ENCODE data around the gene SDSL.

Gene SDSL

DNA sequence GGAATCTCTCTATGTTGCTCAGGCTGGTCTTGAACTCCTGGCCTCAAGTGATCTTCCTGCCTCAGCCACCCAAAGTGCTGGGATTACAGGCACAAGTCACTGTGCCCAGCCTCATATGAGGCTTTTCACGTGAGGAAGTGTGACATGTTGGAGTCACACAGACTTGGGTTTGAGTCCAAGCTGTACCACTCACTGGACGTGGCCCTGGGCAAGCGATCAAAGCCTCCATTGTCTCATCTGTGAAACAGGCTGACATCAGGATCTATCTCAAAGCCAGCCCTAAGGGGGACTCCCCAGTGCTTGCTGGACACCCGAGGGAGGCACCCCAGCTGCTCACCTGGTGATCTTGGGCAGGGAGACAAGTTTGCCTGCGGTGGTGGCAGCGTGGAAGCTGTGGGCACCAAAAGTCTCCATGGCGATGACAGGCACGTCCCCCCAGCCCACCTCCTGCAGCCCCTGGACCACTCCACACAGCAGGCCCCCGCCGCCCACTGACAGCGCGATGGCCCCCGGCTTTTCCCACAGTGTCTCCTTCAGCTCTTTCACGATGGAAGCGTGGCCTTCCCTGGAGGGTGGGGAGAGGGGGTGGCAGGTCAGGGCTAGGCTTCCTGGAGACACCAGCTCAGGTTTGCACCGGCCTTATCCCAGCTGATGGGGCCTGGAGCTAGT, 25.2 kb upstream of the SDSL start:
- no peak for DNase-seq

DNA sequence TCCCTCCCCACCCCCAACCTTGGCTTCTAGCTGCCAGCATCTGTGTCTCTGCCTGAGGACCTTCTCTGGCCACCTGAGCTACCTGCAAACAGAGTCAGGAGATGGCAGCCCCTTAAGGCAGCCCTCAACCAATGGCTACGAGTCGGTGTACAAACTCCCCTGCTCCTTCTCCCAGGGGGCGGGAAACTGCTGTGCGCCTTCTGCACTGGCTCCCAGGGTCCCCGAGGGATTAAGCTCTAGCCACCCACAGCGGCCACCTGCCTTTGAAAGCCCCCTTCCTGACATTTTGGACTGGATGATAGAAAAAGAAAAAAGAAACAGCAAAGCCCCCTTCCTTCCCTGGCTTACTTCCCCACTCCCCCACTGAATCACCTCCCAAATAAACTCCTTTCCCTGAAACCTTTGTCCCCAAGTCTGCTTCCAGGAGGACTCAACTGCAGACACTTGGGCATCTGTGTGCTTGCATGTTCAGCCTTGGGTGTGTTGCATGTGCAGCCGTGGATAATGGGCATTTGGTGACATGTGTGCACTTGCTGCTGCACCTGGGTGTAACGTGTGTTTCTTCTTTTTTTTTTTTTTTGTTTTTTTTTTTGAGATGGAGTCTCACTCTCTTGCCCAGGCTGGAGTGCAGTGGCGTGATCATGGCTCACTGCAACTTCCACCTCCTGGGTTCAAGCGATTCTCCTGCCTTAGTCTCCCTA, 24.5 kb upstream of the SDSL start:
- DNase-seq, result no peak

DNA sequence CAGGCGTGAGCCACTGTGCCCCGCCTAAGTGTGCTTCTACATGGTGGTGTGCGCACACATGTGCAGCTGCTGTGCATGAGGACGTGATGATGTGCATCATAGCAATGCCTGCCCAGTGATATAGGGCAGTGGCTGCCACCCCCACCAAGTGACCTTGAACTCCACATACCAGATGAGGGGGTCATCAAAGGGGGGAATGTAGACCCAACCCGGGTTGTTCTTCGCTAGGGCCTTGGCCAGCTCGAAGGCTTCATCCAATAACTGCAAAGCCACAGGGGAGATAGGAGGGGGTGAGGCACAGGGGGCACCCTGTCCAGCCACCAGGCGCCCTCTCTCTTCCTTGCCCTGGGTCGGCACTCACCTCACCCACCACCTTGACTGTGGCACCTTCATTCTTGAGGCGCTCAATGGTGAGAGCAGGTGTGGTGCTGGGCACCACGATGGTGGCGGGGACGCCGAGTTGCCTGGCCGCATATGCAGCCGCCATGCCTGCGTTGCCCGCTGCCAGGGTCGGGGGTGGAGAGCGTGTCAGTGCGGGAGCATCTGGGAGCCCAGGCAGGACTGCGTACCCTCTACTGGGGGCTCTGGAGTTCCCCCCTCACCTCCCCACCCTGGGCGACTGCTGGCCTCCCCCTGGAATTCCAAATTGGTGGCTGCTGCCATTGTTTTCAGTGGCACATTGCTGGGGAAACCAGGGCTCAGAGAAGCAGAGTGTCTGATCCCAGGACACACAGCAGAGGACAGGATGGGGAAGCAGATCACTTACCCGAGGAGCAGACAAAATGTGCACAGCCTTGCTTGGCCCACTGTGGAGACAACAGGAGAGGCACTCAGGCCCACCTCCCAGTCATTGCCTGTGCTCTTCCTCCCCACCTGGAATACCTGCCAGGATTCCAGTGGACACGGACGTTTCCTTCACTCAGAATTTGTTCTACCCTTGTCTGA, 23.6 kb upstream of the SDSL start:
- no peak for DNase-seq

DNA sequence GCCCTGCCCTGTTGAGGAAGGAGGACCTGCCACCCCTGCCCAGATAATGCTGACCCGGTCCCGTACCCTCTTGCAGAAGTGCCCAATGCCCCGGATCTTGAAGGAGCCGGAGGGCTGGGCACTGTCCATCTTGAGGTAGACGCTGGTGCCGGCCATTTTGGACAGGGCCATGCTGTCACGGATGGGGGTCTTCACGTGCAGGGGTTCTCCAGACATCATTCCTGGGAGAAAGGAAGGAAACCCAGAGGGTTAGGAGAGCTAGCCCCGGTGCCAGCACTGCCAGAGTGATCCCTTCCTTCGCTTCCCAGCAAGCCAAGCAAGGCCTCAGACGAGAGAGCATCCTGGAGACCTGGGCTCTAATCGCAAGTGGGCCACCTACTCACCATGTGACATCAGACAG, 22.7 kb upstream of the SDSL start:
- no peak for DNase-seq

DNA sequence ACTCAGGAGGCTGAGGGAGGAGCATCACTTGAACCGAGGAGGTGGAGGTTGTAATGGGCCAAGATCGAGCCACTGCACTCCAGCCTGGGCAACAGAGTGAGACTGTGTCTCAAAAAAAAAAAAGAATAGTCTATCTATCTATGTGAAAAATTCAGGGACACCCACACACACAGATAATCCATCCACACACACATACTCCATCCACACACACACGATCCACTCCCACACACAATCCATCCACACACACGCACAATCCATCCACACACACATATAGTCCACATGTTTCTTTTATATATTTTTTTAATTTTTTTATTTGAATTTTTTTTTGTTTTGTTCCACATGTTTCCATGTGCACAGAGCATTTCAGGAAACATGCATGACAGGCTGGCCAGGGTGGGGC, 21.8 kb upstream of the SDSL start:
- no peak for DNase-seq

DNA sequence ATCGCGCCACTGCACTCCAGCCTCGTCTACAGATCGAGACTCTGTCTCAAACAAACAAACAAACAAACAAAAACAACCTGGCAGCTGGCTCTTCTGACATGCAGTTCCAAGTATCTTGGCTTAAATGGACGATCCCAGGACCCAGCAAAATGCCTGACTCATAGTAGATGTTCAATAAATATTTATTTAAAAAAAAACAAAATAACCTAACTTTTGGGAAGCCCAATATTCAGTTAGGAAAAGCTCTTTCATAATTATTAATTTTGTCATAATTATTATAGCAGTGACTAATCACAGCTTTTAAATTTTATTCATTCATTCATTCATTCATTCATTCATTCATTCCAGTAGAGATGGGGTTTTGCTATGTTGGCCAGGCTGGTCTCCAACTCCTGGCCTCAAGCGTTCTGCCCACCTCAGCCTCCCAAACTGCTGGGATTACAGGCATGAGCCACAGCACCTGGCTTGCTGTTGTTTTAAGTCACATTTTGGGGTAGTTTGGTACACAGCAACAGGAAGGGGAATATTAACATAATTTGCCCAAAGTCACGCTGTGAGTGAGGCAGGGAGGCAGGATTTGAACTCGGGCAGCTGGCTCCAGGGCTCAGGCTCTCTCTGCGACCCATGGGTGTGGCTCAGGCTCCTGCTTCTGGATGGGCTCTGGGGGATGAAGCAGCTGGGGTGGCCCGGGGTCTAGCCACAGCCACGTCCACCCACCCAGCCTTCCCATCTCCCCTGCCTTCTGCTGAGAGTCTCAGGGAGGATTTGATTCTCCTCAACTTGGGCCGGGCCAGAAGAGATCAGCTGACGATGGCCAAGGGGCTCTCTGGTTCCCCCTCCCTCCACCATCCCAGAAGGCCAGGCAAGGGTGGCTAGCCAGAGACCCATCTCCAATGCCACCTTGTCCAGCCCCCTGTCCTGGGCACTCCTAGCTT, 20.8 kb upstream of the SDSL start:
- DNase-seq, result no peak

DNA sequence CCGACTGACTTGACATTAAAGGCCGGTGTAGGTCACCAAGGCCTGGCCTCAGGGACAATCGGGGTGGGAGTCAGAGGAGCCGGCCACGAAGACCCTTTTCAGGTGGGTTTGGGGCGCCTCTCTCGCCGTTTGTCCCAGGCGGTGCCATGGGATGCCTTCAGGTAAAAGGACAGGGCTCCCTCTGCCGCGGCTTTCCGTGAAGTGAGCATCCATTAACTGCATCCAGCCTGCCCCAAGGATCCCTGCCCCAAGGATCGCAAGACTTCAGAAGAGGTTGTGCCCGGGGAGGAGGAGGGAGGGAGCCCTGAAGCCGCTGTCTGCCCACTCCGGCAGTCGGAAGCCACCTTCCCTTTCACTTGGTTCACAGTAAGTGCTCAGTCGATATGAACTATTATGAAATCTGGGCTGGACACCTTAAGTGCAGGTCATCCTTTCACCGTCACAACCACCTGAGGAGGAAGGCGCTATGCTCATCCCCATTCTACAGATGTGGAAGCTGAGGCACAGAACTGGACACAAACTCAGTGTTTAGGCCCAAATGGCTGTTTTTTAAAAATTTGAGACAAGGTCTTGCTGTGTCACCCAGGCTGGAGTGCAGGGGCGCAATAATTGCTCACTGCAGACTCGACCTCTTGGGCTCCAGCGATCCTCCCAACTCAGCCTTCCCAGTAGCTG, 19.5 kb upstream of the SDSL start:
- DNase-seq, result no peak

DNA sequence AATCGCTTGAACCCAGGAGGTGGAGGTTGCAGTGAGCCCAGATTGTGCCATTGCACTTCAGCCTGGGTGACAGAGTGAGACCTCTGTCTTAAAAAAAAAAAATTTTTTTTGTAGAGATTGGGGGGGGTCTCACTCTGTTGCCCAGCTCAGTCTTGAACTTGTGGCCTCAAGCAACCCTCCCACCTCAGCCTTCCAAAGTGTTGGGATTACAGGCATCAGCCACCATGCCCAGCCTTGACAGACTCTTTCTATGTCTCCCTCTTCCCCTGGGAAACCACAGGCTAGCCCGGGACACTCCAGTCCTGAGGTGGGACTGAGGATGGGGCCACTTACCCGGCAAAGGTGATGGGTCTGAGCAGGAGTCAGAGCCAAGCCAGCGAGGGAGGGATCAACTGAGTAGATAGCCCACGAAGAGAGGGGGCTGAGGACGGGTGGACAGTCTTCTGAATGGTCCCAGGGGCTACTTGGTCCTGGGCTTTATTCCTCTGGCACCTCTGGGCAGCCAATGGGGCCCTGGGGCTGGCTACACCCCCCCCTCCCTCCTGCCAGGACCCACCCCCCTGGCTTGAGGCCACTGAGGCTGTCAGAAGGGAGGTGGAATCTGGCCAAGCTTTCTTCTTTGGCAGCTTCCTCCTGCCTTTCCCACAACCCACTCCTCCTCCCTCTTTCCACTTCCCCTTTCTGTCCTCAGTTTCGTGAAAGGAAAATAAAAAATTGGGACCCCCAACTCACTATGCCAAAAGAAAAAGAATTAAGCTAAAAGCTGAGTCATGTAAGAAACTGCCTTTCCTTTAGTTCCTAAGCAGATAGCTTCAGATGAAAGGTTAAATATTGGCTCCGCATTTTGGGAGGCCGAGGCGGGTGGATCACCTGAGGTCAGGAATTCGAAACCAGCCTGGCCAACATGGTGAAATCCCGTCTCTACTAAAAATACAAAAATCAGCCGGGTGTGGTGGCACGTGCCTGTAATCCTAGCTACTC, 18.5 kb upstream of the SDSL start, which contains the start of gene SDS:
SDS (minus strand) TSS at position 453 of the 981 bp plus-strand sequence. CDS start 4,179 bp downstream, outside the sequence.
- no peak for DNase-seq

DNA sequence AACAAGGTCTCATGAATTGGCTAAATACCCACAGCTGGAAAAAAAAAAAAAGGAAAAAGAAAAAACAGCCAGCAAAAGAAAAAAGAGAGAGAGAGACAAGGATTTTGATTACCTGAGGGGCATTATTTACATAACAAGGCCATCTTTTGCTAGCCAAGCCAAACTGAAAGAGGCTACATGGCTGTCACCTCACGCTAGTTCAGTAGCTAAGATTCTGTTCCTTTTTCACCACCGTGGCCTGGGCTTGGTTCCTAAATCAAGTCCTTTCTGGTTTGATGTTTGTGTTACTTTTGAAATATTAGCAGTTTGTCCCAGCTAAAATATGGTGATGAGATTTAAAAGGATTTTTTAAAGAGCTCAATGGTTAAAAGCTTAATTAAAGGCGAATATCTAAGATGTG, 16.5 kb upstream of the SDSL start:
- DNase-seq, result no peak

DNA sequence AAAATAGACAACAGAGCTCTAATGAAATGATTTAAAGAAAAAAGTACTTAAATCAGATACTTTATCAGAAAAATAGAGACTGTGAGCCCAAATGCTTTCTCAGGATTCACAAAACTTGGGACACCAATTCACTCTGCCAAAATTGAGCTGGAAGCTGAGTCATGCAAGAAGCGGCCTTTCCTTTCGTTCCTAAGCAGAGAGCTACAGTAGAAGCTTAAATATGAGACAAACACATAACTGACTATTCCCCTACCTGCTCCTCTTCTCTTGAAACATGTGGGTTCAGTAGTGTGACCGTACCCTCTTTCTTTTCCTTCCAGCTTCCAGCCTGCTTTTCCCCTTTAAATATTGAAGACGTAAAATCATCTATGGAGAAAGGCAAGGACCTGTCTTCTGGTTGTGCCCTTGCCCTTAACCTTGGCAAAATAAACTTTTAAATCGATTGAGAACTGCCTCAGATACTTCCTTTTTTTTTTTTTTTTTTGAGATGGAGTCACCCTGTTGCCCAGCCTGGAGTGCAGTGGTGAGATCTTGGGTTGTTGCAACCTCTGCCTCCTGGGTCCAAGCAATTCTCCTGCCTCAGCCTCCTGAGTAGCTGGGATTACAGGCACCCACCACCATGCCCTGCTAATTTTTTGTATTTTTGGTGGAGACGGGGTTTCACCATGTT, 14.1 kb upstream of the SDSL start:
- no peak for DNase-seq

DNA sequence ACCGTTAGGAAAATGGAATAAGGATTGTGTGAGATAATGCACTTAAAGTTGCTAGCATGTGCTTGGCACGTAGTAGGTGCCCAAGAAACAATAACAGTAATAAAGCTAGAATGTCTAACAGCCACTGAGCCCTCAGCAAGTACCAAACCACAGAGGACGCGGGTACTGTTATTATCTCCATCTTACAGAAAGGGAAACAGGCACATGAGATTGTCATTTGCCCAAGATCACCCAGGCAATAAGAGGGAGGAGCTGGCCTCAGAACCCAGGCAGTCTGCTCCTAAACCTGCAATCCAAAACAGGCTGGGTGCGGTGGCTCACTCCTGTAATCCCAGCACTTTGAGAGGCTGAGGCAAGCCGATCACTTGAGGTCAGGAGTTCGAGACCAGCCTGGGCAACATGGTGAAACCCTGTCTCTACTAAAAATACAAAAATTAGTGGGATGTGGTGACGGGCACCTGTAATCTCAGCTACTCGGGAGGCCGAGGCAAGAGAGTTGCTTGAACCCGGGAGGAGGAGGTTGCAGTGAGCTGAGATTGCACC, 13.4 kb upstream of the SDSL start:
- no peak for DNase-seq

DNA sequence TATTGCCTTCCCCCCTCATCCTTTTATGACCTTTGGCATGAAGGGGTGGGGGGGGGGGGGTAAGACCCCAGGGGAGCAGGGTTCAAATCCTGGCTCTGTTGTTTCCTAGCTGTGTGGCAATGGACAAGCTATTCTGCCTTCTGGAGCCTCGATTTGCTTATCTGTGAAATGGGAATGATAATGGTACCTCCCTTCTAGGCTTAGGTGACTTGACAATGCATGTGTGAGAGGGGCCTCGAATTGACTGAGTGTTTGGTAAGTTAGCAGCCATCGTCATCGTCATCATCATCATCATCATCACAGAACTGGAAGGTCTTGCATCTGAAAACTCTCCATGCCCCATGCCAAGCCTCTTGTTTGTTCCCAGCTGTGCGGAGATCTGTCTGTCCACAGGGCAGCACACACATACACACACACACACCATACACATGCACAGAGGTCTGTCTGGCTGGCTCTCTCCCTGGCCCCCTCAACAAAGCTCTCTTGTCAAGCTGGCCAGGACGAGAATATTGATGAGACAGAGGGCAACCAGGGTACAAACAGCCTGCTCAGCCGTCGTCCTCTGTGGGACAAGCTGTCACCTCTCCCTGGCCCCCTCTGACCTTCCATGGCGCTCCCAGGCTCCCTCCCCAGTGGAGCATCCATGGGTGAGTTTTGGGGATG, 12.6 kb upstream of the SDSL start:
- DNase-seq, result no peak

DNA sequence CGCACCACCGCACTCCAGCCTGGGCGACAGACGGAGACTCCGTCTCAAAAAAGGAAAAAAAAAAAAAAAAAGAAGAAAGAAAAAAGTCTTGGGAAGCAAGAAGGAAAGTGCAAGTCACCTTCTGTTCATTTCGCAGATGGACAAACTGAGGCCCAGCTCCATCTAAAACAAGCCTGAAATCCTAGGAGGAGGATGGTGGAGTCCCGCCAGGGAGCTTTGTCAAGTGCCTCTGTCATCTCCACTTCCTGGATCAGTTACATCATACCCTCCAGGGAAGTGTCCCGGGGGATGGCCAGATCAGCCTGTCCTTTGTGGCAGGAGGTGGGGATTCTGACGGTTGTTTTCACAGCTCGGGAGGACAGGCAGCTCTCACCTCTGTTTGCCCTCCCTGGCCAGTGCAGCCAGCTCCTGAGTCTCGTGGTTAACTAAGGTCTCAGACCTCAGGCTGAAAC, 8.7 kb upstream of the SDSL start:
- no peak for DNase-seq

DNA sequence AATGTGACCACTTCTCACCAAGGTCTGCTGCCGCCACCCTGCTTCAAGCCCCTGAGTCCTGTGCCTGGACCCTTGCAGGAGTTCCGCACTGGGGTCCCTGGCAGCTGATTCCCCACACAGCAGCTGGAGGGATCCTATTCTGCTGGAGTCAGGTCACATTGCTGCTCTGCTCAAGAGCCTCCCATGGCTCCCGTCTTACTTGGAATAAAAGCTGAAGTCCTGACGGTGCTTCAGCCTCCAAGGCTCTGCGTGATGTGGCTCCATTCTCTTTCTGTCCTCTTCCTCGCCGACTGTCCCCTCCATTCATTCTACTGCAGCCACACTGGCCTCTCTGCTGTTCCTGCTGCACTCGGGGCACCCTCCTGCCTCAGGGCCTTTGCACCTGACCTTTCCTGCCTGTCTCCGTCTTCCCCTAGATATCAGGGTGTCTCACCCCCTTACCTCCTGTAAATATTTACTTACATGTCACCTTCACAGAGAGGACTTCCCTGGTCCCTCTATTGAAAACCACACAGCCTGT, 7.6 kb upstream of the SDSL start:
- no peak for DNase-seq

DNA sequence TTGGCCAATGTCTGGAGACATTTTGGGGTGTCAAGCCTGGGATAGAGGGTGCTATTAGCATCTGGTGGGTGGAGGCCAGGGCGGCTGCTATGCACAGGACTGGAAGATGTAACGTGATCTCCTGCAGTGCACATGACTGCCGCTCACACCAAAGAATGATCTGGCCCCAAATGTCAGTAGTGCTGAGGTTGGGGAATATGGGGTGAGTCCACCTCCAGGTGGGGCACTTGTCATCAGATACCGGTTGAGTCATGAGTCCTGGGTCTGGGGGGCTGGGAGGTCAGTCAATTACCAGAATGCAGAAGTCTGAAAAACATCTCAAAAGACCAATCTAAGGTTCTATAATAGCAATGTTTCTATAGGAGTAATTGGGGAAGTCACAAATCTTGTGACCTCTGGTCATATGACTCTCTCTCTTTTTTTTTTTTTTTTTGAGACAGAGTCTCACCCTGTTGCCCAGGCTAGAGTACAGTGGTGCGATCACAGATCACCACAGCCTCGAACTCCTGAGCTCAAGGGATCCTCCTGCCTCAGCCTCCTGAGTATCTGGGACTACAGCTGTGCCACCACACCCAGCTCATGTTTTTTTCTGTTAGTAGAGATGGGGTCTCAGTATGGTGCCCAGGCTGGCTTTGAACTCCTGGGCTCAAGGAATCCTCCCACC, 6.0 kb upstream of the SDSL start:
- DNase-seq, result no peak

DNA sequence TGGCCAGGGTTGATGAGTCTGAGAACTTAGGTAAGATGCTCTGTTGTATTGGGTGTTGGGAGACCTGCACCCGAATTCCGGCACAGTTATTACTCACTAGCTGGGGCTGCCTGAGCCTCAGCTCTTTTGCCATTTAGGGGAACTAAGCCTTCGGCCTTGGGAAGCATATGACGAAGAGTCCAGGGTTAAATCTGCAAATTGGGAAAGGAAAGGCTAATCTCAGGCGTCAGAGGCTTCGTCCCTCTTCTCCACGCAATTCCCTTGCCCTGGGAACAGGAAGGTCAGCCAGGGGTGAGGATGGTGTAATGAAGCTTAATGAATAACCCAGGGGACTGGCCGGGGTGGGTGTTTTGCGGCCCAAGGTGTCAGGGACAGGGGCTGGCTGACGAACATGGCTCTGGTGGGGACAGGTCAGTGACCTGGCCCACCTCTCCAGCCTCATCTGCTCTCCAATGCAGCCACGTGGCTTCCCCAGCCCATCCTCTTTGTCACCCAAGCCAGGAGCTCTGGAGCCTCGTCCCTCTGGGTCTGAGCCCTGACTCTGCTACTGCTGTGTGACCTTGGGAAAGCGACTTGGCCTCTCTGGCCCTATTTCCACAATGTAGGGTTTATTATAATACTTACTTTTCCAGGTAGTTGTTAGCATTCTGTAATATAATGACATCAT, 3.8 kb upstream of the SDSL start:
- no peak for DNase-seq

DNA sequence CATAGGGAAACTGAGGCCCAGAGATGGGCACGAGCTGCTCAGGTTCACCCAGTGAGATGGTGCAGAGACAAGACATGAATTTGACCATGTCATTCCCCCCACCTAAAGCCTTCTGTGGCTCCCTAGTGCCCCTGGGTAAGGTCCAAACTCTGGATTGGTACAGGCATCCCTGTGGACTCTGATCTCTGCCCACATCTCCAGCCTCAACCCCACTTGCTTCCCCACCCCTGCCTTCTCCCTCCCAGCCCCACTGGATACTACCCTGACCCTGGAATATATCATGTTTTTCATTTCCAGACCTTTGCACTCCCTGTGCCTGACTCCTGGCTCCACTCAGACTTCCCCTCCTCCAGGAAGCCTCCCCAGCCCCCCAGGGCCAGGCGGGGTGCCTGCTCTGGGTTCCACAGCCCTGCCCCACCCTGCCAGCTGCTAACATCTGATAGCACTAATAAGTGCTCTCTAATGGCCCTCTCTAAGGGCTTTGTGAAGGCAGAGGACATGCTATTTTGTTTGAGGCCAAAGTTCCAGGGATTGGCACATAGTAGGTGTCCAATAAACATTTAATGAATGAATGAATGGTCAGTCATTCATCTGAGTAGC, 1.1 kb upstream of the SDSL start:
- DNase-seq, result no peak
